GM04503 (cell line): ENCODE measurements around the gene TMPRSS12.
"Not testable (repeated sequence)": the region's sequence is repeated elsewhere in the genome, so short reads cannot be mapped to it uniquely, and the experiment has no call there.

Experiments used
- DNase-seq: peaks from one replicate; pipeline ENCODE4 v3.0.0-alpha.2; 2012; ENCODE audit warnings: low read depth

Gene TMPRSS12

DNA sequence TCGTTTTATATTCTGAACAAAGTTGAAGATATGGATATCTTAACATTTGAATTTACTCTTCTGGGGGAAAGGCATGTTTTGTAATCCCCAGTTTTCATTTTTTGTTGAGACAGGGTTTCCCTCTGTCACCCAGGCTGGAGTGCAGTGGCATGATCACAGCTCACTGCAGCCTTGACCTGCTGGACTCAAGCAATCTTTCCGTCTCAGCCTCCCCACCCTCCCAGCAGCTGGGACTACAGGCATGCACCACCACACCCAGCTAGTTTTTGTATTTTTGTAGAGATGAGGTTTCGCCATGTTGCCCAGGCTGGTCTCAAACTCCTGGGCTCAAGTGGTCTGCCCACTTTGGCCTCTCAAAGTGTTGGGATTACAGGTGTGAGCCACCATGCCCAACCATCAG lies 84.2 kb downstream of the TMPRSS12 start:
- DNase-seq = not testable (repeated sequence)

DNA sequence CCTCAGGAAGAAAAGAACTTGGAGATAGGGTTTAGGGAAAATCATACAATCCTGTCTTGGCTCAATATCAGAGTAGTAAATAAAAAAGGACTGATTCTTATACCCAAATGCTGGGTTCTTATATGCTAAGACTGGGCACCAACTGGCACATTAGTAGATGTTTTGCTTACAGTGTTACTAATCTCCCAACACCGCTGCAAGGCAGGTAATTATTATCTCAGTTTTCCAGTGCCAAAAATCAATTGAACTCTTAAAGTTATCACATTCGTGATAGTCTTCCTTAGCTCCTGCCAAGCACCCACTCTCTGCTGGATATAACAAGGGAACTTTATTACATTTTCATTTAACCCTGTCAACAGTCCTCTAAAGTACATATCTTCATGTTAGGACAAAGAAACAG lies 84.6 kb downstream of the TMPRSS12 start:
- DNase-seq = no peak

DNA sequence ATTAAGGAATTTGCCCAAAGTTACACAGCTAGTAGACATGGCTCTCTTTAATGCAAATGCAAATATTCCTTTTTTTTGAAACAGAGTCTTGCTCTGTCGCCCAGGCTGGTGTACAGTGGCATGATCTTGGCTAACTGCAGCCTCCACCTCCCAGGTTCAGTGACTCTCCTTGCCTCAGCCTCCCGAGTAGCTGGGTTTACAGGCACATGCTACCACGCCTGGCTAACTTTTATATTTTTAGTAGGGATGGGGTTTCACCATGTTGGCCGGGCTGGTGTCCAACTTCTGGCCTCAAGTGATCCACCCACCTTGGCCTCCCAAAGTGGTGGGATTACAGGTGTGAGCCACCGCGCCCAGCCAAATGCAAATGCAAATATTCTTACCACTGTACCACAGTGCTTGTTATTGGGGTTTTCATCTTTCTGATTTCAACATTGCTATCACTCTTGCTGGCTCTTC lies 85.1 kb downstream of the TMPRSS12 start:
- no peak for DNase-seq

DNA sequence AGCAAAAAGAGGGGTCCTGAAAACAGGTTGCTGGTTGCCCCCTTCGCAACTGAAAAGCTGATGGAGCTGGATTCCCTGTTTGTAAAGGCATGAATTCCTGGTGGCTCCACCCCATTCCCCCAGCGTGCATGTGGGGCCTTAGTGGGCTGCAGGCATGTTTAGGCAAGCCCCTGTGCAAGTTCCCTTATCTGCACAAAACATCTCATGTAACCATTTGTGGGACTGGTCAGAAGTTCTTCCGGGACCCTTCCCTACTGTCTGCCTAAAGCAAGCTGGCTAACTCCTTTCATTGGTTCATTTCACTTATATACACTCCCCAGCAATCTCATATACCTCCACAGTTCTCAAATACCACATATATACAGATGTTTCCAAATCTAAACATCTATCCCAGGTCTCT lies 85.7 kb downstream of the TMPRSS12 start:
- DNase-seq = no peak

DNA sequence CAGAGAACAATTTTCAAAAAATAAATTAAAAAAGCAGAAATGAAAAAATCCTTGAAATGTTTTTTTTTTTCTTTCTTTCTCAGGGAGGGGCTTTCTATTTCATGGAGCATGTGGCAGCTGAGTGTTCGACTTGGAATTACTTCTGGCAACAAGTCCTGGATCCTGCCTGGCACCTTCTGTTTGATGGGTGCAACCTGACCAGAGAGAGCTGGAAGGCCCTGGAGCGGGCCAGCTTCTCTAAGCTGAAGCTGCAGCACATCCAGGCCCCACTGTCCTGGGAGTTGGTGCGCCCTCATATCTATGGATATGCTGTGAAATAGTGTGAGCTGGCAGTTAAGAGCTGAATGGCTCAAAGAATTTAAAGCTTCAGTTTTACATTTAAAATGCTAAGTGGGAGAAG lies 87.1 kb downstream of the TMPRSS12 start:
- DNase-seq = no peak

DNA sequence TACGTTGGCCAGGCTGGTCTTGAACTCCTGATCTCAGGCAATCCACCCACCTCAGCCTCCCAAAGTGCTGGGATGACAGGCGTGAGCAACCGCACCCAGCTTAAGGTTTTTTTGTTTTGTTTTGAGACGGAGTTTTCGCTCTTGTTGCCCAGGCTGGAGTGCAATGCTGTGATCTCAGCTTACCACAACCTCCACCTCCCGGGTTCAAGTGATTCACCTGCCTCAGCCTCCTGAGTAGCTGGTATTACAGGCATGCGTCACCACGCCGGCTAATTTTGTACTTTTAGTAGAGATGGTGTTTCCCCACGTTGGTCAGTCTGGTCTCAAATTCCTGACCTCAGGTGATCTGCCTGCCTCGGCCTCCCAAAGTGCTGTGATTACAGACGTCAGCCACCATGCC lies 87.8 kb downstream of the TMPRSS12 start:
- not testable (repeated sequence) for DNase-seq

DNA sequence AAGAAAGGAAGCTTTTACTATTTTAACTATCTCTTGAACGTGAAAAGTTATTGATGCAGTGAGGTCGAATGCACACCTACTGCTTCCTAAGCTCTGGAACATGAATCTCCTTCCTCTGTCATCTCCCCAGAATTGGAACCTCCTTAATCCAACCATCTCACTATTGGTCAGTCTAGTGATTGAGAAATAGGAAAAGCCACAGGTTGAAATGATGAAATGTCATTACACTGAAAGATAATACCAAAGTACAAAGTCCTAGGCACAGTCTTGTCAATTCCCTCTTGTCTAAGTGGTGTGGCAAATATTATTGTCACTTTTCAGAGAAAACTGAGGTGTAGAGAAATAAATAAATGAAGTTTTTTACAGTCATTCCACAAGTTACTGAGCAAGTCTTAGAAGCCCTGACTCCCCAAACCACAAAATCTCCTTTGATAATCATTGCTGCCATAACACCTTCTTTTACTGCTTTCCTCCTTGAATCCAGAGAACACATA lies 90.1 kb downstream of the TMPRSS12 start:
- DNase-seq = no peak

DNA sequence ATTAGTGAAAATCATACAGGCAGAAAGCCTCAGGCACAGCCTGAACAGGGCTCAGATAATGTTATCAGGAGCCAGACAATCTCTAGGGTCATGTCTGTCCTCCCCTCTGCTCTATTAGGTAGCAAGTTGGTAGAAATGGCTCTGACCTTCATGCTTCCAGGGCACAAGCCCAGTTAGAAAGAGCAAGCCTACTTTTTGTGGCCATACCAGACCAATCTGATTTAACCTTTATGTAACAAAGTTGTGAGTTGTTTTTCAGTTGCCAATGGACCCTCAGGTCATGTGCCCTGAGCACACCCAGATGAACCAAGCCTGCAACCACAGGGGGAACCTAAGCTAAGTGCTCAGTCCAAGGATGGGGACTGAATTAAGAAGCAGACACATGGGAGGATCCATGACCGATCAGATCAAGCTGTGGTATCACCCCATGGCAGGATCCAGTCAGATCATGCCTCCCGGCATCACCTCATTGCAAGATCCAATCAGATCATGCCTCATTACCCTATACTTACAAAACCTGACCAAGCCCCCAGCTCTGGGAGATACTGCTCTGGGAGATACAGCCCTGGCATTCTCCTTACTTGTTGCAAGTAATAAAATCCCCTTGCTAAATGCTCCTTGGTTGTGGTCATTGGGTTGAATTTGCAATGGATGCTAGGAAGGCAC lies 90.9 kb downstream of the TMPRSS12 start:
- no peak for DNase-seq

DNA sequence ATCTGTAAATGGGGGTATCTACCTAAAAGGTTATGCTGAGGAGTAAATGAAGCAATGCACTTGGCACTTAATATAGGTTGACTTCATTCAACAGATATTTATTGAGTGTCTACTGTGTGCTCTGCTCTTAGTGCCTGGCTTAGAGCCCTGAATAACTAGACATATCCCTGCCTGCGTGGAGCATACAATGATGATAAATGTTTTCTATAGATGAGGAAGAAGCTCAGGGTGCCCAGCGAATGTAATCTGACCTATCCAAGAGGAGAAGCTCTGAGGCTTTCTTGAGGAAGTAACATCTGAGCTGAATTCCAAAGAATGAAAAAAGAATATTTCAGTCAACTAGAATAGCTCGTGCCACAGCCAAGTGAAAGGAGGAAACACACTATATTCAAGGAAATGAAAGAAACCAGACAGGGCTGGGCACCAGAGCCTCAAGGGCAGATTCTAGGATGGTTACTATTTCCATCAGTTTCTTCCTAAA lies 91.7 kb downstream of the TMPRSS12 start:
- DNase-seq = peak; percentile 16

DNA sequence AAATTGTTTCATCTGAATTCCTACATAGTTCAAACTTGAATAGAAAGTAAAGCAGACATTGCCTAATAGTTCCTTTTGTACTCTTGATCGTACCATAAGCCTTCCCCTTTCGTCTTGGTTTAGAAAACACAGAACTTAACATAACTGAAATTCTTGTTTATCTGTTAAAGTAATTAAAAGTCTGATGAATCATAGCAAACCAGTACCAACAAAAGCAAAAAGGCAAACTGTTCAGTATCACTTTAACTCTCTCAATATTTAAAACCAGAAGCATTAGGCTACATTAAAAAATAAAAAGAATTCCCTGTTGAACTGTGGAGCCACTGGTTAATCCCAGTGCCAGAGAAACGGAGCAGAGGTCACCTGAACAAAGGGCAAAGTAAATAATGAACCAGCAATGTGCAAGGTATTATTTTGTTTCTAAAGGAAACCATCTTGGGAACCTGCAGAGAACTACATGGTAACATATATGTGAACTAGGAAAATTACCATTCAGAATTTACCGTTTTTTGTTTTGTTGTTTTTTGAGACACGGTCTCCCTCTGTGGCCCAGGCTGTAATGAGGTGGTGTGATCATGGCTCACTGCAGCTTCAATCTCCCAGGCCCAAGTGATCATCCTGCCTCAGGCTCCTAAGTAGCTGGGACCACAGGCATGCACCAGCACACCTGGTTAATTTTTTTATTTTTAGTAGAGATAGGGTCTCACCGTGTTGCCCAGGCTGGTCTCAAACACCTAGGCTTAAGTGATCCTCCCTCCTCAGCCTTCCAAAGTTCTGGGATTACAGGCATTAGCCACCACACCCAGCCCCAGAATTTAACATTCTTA lies 92.5 kb downstream of the TMPRSS12 start:
- peak; percentile 37 for DNase-seq

DNA sequence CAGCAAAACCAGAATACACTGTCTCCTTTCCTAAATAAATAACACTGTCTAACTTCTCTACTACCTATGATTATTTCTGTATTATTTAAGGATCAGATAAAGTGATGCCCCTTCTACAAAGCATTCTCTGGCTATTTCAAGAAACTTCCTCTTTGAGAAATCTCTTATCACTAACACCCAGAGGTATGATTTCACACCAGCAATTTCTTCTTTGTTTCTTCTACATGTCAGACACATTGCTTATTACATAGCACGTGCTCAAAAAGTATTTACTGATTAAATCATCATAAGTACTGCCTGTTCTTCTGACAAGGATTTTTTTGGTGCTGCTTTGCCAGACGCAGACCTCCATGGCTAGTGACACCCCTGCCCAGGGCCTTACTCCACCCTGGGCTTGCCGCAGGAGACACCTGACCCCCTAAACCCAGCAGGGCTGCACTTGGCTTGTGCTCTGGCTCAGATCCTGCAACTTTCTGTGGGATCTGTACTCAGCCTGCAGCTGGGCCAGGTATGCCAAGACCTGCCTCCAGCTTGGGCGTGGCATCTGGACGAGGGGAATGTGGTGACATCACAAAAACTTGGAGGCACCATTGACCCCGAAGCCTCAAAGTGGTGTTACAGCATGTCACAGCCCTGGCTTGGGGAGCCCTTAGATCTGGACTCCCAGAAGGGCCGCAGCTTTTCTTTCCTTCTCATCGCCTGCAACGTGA lies 94.2 kb downstream of the TMPRSS12 start:
- no peak for DNase-seq
